Neural cell (in vitro differentiated cells): ENCODE results near the gene GNG12.

ENCODE experiments used
- MXI1 ChIP-seq: fragments of 450-650 bp; conservative IDR thresholded peaks from 2 replicates; pipeline ENCODE4 v1.6.1; 2014; ENCODE audit warnings: antibody characterized with exemption, mild to moderate bottlenecking; ENCODE audit not compliant: poor library complexity, severe bottlenecking
- POLR2AphosphoS5 ChIP-seq: IDR thresholded peaks from 2 replicates; pipeline ENCODE4 v1.6.1; 2012
- SMC3 ChIP-seq: fragments of 450-650 bp; conservative IDR thresholded peaks from 2 replicates; pipeline ENCODE4 v1.6.1; 2014; ENCODE audit warnings: antibody characterized with exemption, mild to moderate bottlenecking, moderate library complexity; ENCODE audit not compliant: poor library complexity
- TAF1 ChIP-seq: IDR thresholded peaks from 2 replicates; pipeline ENCODE4 v1.6.1; 2012; ENCODE audit warnings: low read depth
- TF ChIP-seq, protein P1 (sequence below): fragments of 450-650 bp; IDR thresholded peaks from 2 replicates; pipeline ENCODE4 v1.5.1; 2014; ENCODE audit warnings: antibody characterized with exemption, mild to moderate bottlenecking, moderate library complexity; ENCODE audit not compliant: poor library complexity, severe bottlenecking
- TF ChIP-seq, protein P2 (sequence below): IDR thresholded peaks from 2 replicates; pipeline ENCODE4 v1.6.1; 2012; ENCODE audit warnings: borderline replicate concordance

DNA sequence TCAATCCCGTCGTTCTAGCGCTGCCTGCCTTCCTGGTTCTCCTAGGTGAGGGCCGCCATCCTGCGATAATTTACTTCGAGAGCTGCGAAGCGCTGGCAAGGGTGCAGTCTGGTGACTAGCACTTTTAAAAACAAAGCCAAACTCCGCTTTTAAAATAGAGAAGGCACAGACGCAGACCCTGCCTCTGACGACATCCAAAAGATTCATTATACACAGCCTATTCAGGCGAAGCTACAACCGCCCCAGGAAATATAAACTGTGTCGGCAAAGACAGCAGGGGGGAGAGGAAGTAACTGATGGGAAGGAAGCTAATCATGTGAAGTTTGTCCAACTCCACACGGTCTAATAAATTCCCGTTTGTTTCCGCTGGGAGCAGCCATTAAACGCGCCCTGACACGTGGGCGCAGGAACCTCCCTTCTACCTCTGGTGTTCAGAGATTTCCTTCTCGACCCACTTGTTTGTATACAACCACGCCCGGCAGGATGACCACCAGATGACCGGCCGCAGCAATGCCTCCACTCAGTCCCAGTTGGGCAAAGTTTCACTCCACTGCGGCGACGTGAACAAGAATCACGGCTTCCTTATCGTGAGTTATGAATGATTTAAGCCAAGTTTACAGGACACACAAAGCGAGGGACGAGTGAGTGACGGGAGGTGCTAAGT is 1.3 kb downstream of the GNG12 start:
- TF ChIP-seq, protein P1, sequence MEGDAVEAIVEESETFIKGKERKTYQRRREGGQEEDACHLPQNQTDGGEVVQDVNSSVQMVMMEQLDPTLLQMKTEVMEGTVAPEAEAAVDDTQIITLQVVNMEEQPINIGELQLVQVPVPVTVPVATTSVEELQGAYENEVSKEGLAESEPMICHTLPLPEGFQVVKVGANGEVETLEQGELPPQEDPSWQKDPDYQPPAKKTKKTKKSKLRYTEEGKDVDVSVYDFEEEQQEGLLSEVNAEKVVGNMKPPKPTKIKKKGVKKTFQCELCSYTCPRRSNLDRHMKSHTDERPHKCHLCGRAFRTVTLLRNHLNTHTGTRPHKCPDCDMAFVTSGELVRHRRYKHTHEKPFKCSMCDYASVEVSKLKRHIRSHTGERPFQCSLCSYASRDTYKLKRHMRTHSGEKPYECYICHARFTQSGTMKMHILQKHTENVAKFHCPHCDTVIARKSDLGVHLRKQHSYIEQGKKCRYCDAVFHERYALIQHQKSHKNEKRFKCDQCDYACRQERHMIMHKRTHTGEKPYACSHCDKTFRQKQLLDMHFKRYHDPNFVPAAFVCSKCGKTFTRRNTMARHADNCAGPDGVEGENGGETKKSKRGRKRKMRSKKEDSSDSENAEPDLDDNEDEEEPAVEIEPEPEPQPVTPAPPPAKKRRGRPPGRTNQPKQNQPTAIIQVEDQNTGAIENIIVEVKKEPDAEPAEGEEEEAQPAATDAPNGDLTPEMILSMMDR, result no peak
- TF ChIP-seq SMC3, result no peak
- TF ChIP-seq MXI1, result no peak
- TF ChIP-seq POLR2AphosphoS5, result peak; percentile 21
- TF ChIP-seq, protein P2, sequence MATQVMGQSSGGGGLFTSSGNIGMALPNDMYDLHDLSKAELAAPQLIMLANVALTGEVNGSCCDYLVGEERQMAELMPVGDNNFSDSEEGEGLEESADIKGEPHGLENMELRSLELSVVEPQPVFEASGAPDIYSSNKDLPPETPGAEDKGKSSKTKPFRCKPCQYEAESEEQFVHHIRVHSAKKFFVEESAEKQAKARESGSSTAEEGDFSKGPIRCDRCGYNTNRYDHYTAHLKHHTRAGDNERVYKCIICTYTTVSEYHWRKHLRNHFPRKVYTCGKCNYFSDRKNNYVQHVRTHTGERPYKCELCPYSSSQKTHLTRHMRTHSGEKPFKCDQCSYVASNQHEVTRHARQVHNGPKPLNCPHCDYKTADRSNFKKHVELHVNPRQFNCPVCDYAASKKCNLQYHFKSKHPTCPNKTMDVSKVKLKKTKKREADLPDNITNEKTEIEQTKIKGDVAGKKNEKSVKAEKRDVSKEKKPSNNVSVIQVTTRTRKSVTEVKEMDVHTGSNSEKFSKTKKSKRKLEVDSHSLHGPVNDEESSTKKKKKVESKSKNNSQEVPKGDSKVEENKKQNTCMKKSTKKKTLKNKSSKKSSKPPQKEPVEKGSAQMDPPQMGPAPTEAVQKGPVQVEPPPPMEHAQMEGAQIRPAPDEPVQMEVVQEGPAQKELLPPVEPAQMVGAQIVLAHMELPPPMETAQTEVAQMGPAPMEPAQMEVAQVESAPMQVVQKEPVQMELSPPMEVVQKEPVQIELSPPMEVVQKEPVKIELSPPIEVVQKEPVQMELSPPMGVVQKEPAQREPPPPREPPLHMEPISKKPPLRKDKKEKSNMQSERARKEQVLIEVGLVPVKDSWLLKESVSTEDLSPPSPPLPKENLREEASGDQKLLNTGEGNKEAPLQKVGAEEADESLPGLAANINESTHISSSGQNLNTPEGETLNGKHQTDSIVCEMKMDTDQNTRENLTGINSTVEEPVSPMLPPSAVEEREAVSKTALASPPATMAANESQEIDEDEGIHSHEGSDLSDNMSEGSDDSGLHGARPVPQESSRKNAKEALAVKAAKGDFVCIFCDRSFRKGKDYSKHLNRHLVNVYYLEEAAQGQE, result no peak
- TF ChIP-seq TAF1, result no peak
